Activated T-cell treated with anti-CD3 and anti-CD28 coated beads, Interleukin-2, amount 50 U/mL, for 24 hours (primary cell): ENCODE data around the gene MFSD6.

Experiments used
- DNase-seq: peaks from one replicate; pipeline ENCODE4 v3.0.0-alpha.2; 2020
- H3K27ac Mint-ChIP-seq: 2 replicates; pipeline ENCODE4 v1.8.0; 2020; ENCODE audit warnings: mild to moderate bottlenecking, mixed read lengths
- H3K27me3 Mint-ChIP-seq: 2 replicates; pipeline ENCODE4 v1.8.0; 2020; ENCODE audit warnings: mixed read lengths
- H3K36me3 Mint-ChIP-seq: 2 replicates; pipeline ENCODE4 v1.8.0; 2020; ENCODE audit warnings: low read depth, mixed read lengths
- H3K4me1 Mint-ChIP-seq: 2 replicates; pipeline ENCODE4 v1.8.0; 2020; ENCODE audit warnings: low read depth, mixed read lengths
- H3K4me3 Mint-ChIP-seq: 2 replicates; pipeline ENCODE4 v1.8.0; 2020; ENCODE audit warnings: mild to moderate bottlenecking, moderate library complexity, mixed read lengths
- H3K9me3 Mint-ChIP-seq: 2 replicates; pipeline ENCODE4 v1.8.0; 2020; ENCODE audit warnings: mixed read lengths

Gene MFSD6

DNA sequence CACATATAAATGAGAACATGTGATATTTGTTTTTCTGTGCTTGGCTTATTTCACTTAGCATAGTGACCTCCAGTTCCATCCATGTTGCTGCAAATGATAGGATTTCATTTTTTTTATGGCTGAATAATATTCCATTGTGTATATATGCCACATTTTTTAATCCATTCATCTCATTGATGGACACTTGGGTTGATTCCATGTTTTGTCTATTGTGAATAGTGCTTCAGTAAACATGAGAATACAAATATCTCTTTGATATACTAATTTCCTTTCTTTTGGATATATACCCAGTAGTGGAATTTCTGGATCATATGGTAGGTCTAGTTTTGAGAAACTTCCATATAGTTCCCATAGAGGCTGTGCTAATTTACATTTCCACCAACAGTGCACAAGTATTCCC lies 130.0 kb downstream of the MFSD6 start:
- Mint-ChIP-seq H3K36me3 (peaks cover 81% of the 10 kb centered on the region), H3K27me3 (no peaks in the 10 kb centered on the region), H3K27ac (no peak overlapping the region), H3K4me1 (peaks cover 26% of the 10 kb centered on the region), H3K4me3 (no peak overlapping the region), H3K9me3 (peaks cover 61% of the 10 kb centered on the region)
- DNase-seq: no peak

DNA sequence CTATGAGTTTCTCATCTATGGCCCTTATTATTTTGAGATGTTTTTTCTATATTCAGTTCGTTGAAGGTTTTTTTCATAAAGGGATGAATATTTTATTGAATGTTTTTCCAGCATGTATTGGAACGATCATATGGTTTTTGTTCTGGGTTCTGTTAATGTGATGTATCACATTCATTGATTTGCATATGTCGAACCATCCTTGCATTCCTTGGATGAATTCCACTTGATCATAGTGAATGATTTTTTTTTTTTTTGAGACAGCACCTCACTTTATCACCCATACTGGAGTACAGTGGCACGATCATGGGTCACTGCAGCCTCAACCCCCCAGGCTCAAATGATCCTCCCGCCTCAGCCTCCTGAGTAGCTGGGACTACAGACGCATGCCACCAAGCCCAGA lies 131.9 kb downstream of the MFSD6 start:
- H3K36me3 Mint-ChIP-seq: peaks cover 68% of the 10 kb centered on the region
- H3K27ac Mint-ChIP-seq: no peak overlapping the region
- no peaks in the 10 kb centered on the region for H3K27me3 Mint-ChIP-seq
- H3K9me3 Mint-ChIP-seq: peaks cover 61% of the 10 kb centered on the region
- DNase-seq: no peak
- no peak overlapping the region for H3K4me3 Mint-ChIP-seq
- peaks cover 22% of the 10 kb centered on the region for H3K4me1 Mint-ChIP-seq

DNA sequence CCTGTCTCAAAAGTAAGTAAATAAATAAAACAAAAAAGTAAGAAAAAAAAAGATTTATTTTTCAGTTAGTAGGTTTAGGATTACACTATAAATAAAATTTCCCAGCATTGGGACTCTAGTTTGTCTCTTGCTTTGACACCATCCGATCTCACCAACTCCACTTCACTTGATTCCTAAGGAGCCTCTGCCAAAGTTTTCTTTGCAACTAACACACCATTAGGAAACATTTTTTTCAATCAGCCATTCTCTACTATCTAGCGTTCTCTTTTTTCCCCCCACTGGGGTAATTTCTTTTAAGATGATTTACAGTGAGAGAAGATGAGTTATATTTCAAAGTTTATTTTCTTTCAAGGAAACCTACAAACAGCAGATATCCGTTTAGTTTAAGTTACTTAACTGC lies 136.9 kb downstream of the MFSD6 start:
- H3K4me3 Mint-ChIP-seq: no peak overlapping the region

DNA sequence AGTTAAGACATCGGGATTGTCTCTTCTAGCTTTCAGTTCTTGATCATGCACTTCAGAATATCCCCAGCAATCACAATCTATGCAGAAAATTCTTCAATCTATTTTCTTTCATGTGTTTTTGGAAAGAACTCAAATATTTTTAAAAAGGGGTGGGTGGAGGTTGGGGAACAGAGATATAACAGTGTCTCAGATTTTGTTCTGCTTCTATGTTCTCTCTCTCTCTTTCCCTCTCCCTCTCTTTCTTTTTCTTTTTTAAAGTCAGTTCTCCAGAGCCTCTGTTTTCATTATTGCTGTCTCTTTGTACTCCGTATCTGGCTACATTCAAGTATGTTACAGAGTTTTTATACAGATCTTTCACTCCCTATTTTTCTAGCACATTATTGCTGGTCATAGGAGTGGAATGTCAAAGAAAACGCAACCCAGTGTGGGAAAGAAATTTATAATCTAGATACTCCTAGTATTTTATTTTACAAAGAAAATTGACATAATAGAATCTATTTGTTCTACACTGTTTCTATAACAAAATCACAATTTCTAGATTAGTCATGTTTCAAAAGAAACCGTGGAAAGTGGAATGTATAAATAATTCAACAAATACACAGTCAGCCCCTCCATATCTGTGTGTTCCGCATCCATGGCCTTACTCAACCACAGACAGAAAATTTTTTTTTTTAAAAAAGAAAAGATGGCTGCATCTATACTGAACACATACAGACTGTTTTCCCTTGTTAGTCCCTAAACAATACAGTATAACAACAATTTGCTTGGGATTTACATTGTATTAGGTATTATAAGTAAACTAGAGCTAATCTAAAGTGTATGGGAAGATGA lies 137.6 kb downstream of the MFSD6 start:
- no peak overlapping the region for H3K27ac Mint-ChIP-seq
- H3K4me1 Mint-ChIP-seq: peaks cover 12% of the 10 kb centered on the region
- no peaks in the 10 kb centered on the region for H3K27me3 Mint-ChIP-seq
- H3K4me3 Mint-ChIP-seq: no peak overlapping the region
- DNase-seq: no peak
- H3K36me3 Mint-ChIP-seq: peaks cover 15% of the 10 kb centered on the region
- peaks cover 21% of the 10 kb centered on the region for H3K9me3 Mint-ChIP-seq

More for the DNA sequence above, 136.9 kb downstream of the MFSD6 start:
- H3K27ac Mint-ChIP-seq: no peak overlapping the region
- H3K36me3 Mint-ChIP-seq: peaks cover 22% of the 10 kb centered on the region
- H3K4me1 Mint-ChIP-seq: peaks cover 12% of the 10 kb centered on the region
- peaks cover 28% of the 10 kb centered on the region for H3K9me3 Mint-ChIP-seq
- H3K27me3 Mint-ChIP-seq: no peaks in the 10 kb centered on the region
- DNase-seq: no peak

DNA sequence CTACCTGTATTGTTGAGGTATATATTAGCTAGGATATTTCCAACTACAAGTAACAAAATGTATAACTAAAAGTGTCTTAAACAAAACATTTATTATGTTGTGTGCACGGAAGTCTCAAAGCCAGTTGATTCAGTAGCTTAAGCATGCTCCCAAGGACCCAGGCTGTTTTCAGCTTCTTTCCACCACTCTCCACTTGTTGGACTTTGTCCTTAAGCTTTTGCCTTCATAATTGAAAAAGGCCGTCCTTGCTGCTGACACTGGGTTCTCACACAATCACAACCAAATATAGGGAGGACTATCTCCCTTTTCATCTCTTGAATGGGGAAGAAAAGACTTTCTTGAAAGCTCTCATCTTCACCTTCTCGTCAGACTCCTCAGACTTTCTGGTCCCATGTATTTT lies 138.6 kb downstream of the MFSD6 start:
- Mint-ChIP-seq H3K36me3 (peaks cover 5% of the 10 kb centered on the region), H3K4me1 (peaks cover 16% of the 10 kb centered on the region), H3K9me3 (peaks cover 12% of the 10 kb centered on the region), H3K4me3 (no peak overlapping the region), H3K27me3 (no peaks in the 10 kb centered on the region), H3K27ac (no peak overlapping the region)
- no peak for DNase-seq

DNA sequence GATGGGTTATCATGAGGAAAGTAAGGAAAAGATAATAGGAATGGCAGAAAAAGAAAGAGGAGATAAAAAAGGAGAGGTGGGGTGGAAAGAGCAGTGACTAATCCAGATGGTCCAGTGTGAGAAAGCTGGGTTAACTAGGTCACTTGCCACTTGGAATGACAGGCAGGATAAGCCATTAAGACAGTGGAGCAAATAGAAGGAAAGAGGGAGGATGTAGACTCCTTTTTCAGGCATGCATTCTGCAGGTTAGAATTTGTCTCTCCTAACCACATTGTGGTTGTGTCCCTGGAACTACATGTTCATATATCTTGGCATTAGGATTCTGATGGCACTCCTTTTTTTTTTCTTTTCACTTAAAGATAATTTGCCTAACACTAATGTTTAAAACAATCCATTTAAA lies 139.7 kb downstream of the MFSD6 start:
- DNase-seq: no peak
- Mint-ChIP-seq H3K36me3 (no peaks in the 10 kb centered on the region), H3K27ac (no peak overlapping the region), H3K4me3 (no peak overlapping the region), H3K9me3 (peaks cover under 1% of the 10 kb centered on the region), H3K4me1 (peaks cover 22% of the 10 kb centered on the region), H3K27me3 (no peaks in the 10 kb centered on the region)

DNA sequence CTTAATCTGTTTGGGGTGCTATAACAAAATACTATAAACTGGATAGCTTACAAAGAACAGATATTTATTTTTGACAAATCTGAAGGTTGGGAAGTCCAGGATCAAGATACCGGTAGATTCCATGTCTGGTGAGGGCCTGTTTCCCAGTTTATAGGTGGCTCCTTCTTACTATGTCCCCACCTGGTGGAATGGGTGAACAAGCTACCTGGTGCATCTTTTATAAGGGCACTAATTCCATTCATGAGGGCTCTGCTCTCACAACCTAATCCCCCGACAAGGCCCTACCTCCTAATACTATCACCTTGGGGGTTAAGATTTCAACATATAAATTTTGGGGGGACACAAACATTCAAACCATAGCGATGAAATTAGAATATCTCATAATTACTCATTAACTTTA lies 142.0 kb downstream of the MFSD6 start:
- H3K27me3 Mint-ChIP-seq: no peaks in the 10 kb centered on the region
- no peak for DNase-seq

More for the DNA sequence above, 142.0 kb downstream of the MFSD6 start:
- no peak overlapping the region for H3K4me3 Mint-ChIP-seq
- no peak overlapping the region for H3K27ac Mint-ChIP-seq
- H3K36me3 Mint-ChIP-seq: no peaks in the 10 kb centered on the region
- H3K9me3 Mint-ChIP-seq: no peaks in the 10 kb centered on the region
- peaks cover 17% of the 10 kb centered on the region for H3K4me1 Mint-ChIP-seq
